ENCODE measurements around the gene AK3.

The AK3 gene

DNA sequence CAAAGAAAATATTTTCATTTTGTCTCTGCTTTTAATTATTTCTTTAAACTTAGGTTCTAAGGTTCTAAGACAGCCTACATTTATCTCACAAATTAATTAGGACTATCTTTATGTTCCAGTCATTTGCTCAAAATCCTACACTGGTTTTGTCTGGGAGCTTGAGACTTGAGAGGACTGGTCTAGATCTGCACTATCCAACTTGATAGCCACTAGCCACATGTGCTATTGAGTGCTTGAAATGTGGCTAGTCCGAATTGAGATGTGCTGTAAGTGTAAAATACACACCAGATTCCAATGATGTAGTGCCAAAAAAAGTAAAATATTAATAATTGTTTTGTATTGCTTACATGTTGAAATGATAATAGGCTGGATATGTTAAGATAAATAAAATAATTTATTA lies 54.4 kb downstream of the AK3 start:
- Mint-ChIP-seq H3K27me3 (no peaks in the 10 kb centered on the region), H3K4me3 (no peak overlapping the region), H3K4me1 (peaks cover 48% of the 10 kb centered on the region), H3K9me3 (no peaks in the 10 kb centered on the region), H3K27ac (ENCODE audit: low read depth) (peak overlapping the region; percentile 19), H3K36me3 (ENCODE audit: insufficient read depth) (peaks cover 37% of the 10 kb centered on the region)
- no peak for ATAC-seq (replicated peaks; ENCODE audit: extremely low read depth, poor library complexity, severe bottlenecking)
- DNase-seq (ENCODE audit: low spot score in 2 of 2) = no peak

DNA sequence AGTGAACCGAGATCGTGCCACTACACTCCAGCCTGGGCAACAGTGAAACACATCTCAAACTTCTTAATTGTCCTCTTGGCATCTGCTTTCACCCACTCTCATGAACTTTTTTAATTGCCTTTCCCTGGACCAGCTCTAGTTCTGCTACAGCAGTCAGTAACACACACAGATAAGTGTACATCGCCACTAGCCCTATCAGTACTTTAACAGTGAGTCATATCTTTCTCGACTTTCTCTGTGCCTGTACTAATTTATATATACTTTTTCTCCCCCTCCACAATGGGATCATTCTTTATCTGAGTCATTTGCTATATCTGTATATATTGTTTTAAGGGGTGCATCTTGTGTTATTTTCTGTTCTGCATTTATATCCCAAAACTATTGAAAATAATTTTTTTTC lies 54.9 kb downstream of the AK3 start:
- peaks cover 44% of the 10 kb centered on the region for H3K4me1 Mint-ChIP-seq

DNA sequence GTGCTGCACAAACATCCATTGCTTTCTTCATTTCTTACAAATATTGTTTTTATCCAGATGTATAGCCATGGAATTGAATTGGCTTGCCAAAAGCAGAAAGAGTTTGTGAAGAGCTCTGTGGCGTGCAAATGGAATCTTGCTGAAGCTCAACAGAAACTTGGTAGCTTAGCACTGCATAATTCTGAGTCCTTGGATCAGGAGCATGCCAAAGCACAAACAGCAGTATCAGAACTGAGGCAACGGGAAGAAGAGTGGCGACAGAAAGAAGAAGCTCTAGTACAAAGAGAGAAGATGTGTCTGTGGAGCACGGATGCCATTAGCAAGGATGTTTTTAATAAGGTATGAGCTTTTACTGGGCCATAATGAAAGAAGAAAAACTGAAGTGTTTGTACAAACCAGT lies 56.2 kb downstream of the AK3 start:
- H3K9me3 Mint-ChIP-seq = no peaks in the 10 kb centered on the region

More for the DNA sequence above, 54.9 kb downstream of the AK3 start:
- no peak overlapping the region for H3K4me3 Mint-ChIP-seq
- ATAC-seq (replicated peaks; ENCODE audit: extremely low read depth, poor library complexity, severe bottlenecking) = no peak
- H3K27ac Mint-ChIP-seq (ENCODE audit: low read depth) = peak overlapping the region; percentile 19
- H3K27me3 Mint-ChIP-seq = no peaks in the 10 kb centered on the region
- no peaks in the 10 kb centered on the region for H3K9me3 Mint-ChIP-seq
- peaks cover 37% of the 10 kb centered on the region for H3K36me3 Mint-ChIP-seq (ENCODE audit: insufficient read depth)
- DNase-seq (ENCODE audit: low spot score in 2 of 2) = no peak

DNA sequence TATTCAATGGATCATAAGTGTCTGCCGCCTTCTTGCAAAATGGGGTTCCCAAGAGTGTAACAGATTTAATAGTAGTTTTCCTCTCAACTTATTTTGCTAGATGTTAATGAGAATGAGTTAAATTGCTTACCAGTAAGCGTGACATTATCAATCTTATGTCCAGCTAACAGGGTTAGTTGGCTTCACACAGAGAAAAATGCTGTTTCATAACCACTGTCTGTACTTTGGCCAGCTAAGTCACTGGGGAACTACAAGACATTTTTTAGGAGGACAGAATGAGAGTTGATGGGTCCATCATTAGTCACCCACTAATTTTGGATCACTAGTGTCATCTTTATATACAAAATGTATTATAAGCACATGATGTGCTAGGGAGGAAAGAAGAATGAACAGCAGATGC lies 60.3 kb downstream of the AK3 start:
- Mint-ChIP-seq H3K4me3 (no peak overlapping the region), H3K27me3 (no peaks in the 10 kb centered on the region), H3K36me3 (ENCODE audit: insufficient read depth) (peaks cover 15% of the 10 kb centered on the region), H3K27ac (ENCODE audit: low read depth) (no peak overlapping the region), H3K9me3 (no peaks in the 10 kb centered on the region), H3K4me1 (peaks cover 23% of the 10 kb centered on the region)
- DNase-seq (ENCODE audit: low spot score in 2 of 2) = no peak
- no peak for ATAC-seq (replicated peaks; ENCODE audit: extremely low read depth, poor library complexity, severe bottlenecking)

More for the DNA sequence above, 56.2 kb downstream of the AK3 start:
- Mint-ChIP-seq H3K27me3 (no peaks in the 10 kb centered on the region), H3K27ac (ENCODE audit: low read depth) (peak overlapping the region; percentile 29), H3K4me1 (peaks cover 33% of the 10 kb centered on the region), H3K36me3 (ENCODE audit: insufficient read depth) (peaks cover 27% of the 10 kb centered on the region), H3K4me3 (peak overlapping the region; percentile 12)
- no peak for ATAC-seq (replicated peaks; ENCODE audit: extremely low read depth, poor library complexity, severe bottlenecking)
- no peak for DNase-seq (ENCODE audit: low spot score in 2 of 2)

DNA sequence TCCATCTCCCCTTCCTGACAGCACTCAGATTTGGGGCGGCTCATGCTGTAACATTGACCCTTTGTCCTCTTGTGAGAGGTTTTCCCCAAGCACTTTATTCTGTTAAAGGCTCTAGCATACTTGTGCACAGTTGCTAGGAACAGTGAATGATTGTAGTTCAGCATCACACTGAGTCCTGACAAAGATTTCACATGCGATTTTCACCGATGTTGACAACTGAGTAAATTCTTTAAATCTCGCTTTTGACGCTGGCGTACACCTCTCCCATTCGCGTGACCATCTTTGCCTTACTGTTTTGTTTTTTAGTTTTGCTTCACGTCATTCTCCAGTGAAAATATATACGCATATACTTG lies 60.9 kb downstream of the AK3 start:
- Mint-ChIP-seq H3K4me1 (peaks cover 19% of the 10 kb centered on the region), H3K9me3 (no peaks in the 10 kb centered on the region), H3K27me3 (no peaks in the 10 kb centered on the region), H3K27ac (ENCODE audit: low read depth) (no peak overlapping the region), H3K36me3 (ENCODE audit: insufficient read depth) (peaks cover 12% of the 10 kb centered on the region), H3K4me3 (no peak overlapping the region)
- DNase-seq (ENCODE audit: low spot score in 2 of 2) = no peak
- ATAC-seq (replicated peaks; ENCODE audit: extremely low read depth, poor library complexity, severe bottlenecking) = peak; percentile 0

DNA sequence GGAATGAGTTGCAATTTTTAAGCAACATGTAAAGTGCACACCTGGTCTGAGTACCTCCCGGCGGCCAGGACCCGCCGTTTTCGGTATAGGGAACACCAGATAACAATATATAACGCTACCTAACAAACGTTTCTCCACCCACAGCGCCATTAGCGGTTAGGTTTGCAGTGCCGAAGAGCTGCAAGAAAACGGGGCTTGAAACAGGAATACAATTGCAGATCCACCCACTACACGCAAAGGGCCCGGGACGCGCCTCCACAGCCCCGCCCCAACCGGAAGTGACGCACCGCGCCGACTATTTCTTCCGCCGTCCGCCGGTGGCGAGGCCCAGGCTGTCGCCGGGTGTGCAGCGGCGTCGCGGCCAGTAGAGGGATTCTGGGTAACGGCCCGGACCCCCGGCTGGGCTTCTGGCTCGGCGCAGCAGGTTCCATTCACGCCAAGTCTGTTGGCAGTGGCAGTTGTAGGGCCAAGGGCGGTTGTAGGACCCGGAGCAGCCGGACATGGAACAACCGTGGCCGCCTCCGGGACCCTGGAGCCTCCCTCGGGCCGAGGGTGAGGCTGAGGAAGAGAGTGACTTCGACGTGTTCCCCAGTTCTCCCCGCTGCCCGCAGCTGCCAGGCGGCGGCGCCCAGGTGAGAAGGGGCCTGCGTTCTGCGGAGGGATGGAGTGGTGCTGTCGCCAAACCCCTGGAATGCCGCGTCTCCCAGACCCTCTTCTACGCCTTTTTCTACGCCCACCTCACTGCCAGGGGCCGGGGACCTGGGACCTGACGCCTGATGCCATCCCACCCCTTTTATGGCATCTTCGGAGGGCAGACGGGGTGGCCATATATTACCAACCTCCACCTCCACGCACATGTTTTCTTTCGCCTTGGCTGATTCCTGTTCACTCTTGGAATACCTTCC lies 61.5 kb downstream of the AK3 start, which contains the start of gene CDC37L1:
TSS of gene CDC37L1 (plus strand) at position 302 of the 905 bp plus-strand sequence. CDS start at position 501, 199 bp downstream.
- peaks cover 8% of the 10 kb centered on the region for H3K36me3 Mint-ChIP-seq (ENCODE audit: insufficient read depth)
- peaks cover 12% of the 10 kb centered on the region for H3K4me1 Mint-ChIP-seq
- no peak within 1 kb of the TSS for H3K27ac Mint-ChIP-seq (ENCODE audit: low read depth)
- H3K4me3 Mint-ChIP-seq = no peak within 1 kb of the TSS
- DNase-seq (ENCODE audit: low spot score in 2 of 2) = peak; percentile 99 to 100
- H3K27me3 Mint-ChIP-seq = no peaks in the 10 kb centered on the region
- peak; percentile 95 for ATAC-seq (replicated peaks; ENCODE audit: extremely low read depth, poor library complexity, severe bottlenecking)
- H3K9me3 Mint-ChIP-seq = no peaks in the 10 kb centered on the region

DNA sequence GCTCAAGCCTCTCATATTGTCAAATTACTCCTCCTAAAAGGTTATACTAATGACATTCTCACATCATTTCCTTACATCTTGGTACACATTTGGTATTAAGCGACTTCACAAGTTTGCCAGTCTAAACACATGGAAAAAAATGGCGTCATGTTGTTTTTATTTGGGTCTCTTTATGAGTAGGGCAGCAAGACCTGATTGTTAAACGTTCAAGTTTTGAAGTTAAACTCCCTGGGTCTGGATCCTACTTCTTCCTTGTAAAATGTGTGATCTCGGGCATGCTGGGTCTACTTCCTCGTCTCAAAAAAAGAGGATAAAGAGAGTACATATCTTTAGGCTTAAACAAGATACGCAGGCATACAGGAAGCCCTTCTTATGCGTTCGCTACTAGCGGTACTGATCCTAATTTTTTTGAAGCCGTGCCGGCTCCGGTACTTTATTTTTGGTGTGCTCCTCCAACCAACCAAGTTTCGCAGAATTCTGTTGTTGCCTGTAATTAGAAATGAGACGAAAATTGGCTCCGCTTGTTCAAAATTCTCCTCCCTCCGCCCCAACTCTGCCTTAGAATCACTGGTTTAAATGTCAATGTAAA lies 62.2 kb downstream of the AK3 start:
- no peaks in the 10 kb centered on the region for H3K27me3 Mint-ChIP-seq
- H3K4me3 Mint-ChIP-seq = no peak overlapping the region
- no peaks in the 10 kb centered on the region for H3K9me3 Mint-ChIP-seq
- peak in 1 of 2 donors; percentile 33 for DNase-seq (ENCODE audit: low spot score in 2 of 2)
- no peak overlapping the region for H3K27ac Mint-ChIP-seq (ENCODE audit: low read depth)
- H3K36me3 Mint-ChIP-seq (ENCODE audit: insufficient read depth) = peaks cover 5% of the 10 kb centered on the region
- ATAC-seq (replicated peaks; ENCODE audit: extremely low read depth, poor library complexity, severe bottlenecking) = peak; percentile 27
- H3K4me1 Mint-ChIP-seq = peaks cover 9% of the 10 kb centered on the region

DNA sequence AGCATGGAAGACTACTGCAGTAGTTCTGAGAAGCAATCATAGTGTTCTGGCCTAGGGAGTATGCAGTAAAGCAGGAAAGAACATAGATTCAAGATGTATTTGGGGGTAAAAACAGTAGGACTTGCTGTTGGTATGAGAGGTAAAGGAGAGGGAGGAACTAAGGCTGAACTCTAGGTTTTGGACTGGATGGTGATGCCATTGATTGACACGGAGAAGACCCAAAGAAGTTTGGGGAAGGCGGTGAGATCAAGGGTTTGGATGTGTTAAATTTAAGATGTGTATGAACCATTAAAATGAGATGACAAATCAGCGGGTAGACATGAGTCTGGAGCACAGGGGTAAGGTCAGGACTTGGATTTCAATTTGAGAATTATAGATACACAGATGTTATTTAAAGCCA lies 63.6 kb downstream of the AK3 start:
- DNase-seq (ENCODE audit: low spot score in 2 of 2) = no peak
- no peak for ATAC-seq (replicated peaks; ENCODE audit: extremely low read depth, poor library complexity, severe bottlenecking)
- Mint-ChIP-seq H3K36me3 (ENCODE audit: insufficient read depth) (peaks cover 3% of the 10 kb centered on the region), H3K4me1 (no peaks in the 10 kb centered on the region), H3K4me3 (no peak overlapping the region), H3K27me3 (no peaks in the 10 kb centered on the region), H3K27ac (ENCODE audit: low read depth) (no peak overlapping the region), H3K9me3 (no peaks in the 10 kb centered on the region)

DNA sequence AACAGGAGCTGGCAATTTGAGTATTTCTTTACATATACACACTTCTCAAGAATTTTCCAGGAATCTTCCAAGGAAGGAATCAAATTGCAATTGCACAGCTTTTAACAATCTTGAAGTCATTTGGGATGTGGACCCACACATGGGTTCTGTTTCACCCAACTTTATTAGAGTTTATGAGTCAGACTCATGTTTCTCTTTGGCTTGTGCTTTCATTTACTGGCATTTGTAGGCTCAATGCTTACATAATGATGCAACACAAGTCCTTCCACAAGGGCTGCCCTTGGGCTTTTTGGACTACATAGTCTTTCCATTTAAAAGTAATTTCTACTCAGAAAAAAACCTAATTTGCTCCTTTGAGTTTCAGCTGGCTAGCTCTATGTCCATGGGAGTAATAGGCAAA lies 66.2 kb downstream of the AK3 start:
- Mint-ChIP-seq H3K4me3 (no peak overlapping the region), H3K4me1 (no peaks in the 10 kb centered on the region), H3K27me3 (no peaks in the 10 kb centered on the region), H3K36me3 (ENCODE audit: insufficient read depth) (no peaks in the 10 kb centered on the region), H3K27ac (ENCODE audit: low read depth) (no peak overlapping the region), H3K9me3 (no peaks in the 10 kb centered on the region)
- DNase-seq (ENCODE audit: low spot score in 2 of 2) = no peak
- no peak for ATAC-seq (replicated peaks; ENCODE audit: extremely low read depth, poor library complexity, severe bottlenecking)

DNA sequence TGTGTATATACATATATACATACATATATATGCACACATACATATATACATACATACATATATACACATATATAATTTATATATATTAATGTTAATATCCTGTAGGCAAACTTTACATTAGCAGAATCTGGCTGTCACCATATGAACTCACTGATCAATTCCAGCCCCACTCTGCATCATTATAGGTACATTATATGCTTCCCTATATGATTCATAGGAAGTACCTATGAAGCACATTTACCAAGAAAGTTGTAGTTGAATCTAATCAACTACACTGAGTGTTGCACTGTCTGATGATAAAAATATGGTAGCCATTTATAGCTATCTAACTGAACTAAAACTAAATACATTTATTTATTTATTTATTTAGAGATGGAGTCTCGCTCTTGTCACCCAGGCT lies 69.3 kb downstream of the AK3 start:
- ATAC-seq (replicated peaks; ENCODE audit: extremely low read depth, poor library complexity, severe bottlenecking) = no peak

DNA sequence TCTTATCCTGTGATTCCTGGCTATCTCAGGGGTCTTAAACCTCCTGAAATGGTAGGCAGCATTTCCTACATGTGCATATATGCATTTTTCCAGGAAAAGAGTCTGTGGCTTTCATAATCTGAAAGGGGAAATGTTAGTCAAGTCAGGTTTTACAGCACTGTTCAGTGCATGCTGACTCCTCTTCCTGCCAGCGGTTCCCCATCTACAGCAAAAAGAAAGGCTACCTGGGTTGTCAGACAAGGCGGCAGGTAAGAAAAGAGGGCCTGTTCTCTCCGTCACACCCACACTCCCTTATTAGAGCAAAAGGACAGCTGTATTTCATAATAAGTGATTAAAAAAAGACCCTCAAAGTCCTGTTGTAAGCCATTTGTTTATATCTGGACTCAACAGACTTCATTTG lies 70.4 kb downstream of the AK3 start:
- Mint-ChIP-seq H3K4me3 (no peak overlapping the region), H3K27ac (ENCODE audit: low read depth) (no peak overlapping the region), H3K9me3 (no peaks in the 10 kb centered on the region), H3K36me3 (ENCODE audit: insufficient read depth) (peaks cover 6% of the 10 kb centered on the region), H3K27me3 (no peaks in the 10 kb centered on the region), H3K4me1 (peaks cover 23% of the 10 kb centered on the region)
- DNase-seq (ENCODE audit: low spot score in 2 of 2) = no peak
- ATAC-seq (replicated peaks; ENCODE audit: extremely low read depth, poor library complexity, severe bottlenecking) = no peak

More for the DNA sequence above, 69.3 kb downstream of the AK3 start:
- H3K27ac Mint-ChIP-seq (ENCODE audit: low read depth) = no peak overlapping the region
- peaks cover 2% of the 10 kb centered on the region for H3K36me3 Mint-ChIP-seq (ENCODE audit: insufficient read depth)
- no peaks in the 10 kb centered on the region for H3K27me3 Mint-ChIP-seq
- DNase-seq (ENCODE audit: low spot score in 2 of 2) = no peak
- no peaks in the 10 kb centered on the region for H3K9me3 Mint-ChIP-seq
- no peak overlapping the region for H3K4me3 Mint-ChIP-seq
- peaks cover 12% of the 10 kb centered on the region for H3K4me1 Mint-ChIP-seq

DNA sequence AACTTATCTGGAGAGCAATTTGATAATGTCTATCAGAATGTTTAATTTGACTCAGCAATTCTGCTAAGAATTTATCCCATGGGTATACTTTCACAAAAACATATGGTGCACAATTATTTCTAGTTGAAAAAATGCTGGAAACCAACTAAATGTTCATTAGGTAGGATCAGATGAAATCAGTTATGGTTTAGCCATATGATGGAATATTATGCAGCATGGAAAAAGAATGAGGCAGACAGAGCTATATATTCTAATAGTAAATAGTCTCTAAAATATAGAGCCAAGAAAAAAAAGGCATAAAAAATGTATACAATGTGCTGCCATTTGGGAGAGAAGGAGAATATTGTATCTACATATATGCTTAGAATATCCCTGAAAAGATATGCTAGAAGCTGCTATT lies 71.1 kb downstream of the AK3 start:
- no peaks in the 10 kb centered on the region for H3K27me3 Mint-ChIP-seq
- ATAC-seq (replicated peaks; ENCODE audit: extremely low read depth, poor library complexity, severe bottlenecking) (no peak), DNase-seq (ENCODE audit: low spot score in 2 of 2) (no peak)
- H3K27ac Mint-ChIP-seq (ENCODE audit: low read depth) = no peak overlapping the region
- H3K4me1 Mint-ChIP-seq = peaks cover 30% of the 10 kb centered on the region
- H3K9me3 Mint-ChIP-seq = no peaks in the 10 kb centered on the region
- peaks cover 6% of the 10 kb centered on the region for H3K36me3 Mint-ChIP-seq (ENCODE audit: insufficient read depth)
- no peak overlapping the region for H3K4me3 Mint-ChIP-seq

DNA sequence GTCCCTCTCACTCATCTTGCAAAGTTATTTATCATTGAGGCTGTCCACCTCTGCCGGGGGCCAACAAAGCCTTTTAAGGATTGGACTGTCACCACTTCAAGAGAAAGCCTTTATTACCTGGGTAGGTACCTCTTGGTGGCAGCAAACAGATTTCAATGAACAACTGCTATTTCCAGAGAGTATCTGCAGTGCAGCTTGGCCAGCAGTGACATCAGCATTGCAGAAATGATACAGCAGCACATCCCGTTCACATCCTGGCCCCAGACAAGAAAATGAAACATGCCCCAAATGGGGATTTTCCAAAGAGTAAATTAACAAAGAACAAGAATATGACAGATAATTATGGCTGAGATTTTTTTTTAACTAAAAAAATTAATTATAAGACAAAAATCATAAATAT lies 72.4 kb downstream of the AK3 start:
- H3K4me3 Mint-ChIP-seq = no peak overlapping the region
- no peak overlapping the region for H3K27ac Mint-ChIP-seq (ENCODE audit: low read depth)
- no peak for ATAC-seq (replicated peaks; ENCODE audit: extremely low read depth, poor library complexity, severe bottlenecking)
- no peak for DNase-seq (ENCODE audit: low spot score in 2 of 2)
- H3K9me3 Mint-ChIP-seq = no peaks in the 10 kb centered on the region
- H3K36me3 Mint-ChIP-seq (ENCODE audit: insufficient read depth) = peaks cover 6% of the 10 kb centered on the region
- no peaks in the 10 kb centered on the region for H3K27me3 Mint-ChIP-seq
- H3K4me1 Mint-ChIP-seq = peaks cover 42% of the 10 kb centered on the region

Measured in central memory CD8-positive, alpha-beta T cell (primary cell).